Esophagus (tissue), 2 donors: ENCODE data around the gene ADCY6. TPM values are rescaled to one million over a fixed set of nuclear protein-coding genes. Genes with fewer than 3 reads are reported as not detected.
A peak's percentile ranks its signal among the peaks of the same experiment; 100 is the strongest.

Source experiments
- H3K27ac ChIP-seq, 2 donors: one replicate each; pipeline ENCODE4 v1.5.1; 2013; ENCODE audit warnings: low read depth in 2 of 2, mild to moderate bottlenecking in 2 of 2, inconsistent platforms in 1 of 2, low read length in 1 of 2, moderate library complexity in 1 of 2
- H3K27me3 ChIP-seq, 2 donors: one replicate each; pipeline ENCODE4 v1.6.1; 2013; ENCODE audit warnings: low read length in 2 of 2, control low read depth in 1 of 2, mild to moderate bottlenecking in 1 of 2; ENCODE audit not compliant: insufficient read depth in 2 of 2, control insufficient read depth in 1 of 2
- H3K36me3 ChIP-seq, 2 donors: one replicate each; pipeline ENCODE4 v1.6.1; 2013; ENCODE audit warnings: low read length in 1 of 2; ENCODE audit not compliant: control insufficient read depth in 2 of 2, insufficient read depth in 2 of 2
- H3K4me1 ChIP-seq, 2 donors: one replicate each; pipeline ENCODE4 v1.6.1; 2013; ENCODE audit warnings: low read length in 1 of 2; ENCODE audit not compliant: control insufficient read depth in 2 of 2, insufficient read depth in 2 of 2
- H3K4me3 ChIP-seq, 2 donors: one replicate each; pipeline ENCODE4 v1.5.1; 2013; ENCODE audit warnings: low read length in 2 of 2, mild to moderate bottlenecking in 2 of 2, low read depth in 1 of 2, moderate library complexity in 1 of 2
- H3K9me3 ChIP-seq, 2 donors: one replicate each; pipeline ENCODE4 v1.6.1; 2013; ENCODE audit warnings: mild to moderate bottlenecking in 2 of 2, low read depth in 1 of 2, low read length in 1 of 2, moderate library complexity in 1 of 2; ENCODE audit not compliant: control insufficient read depth in 2 of 2, insufficient read depth in 1 of 2
- WGBS, 2 donors: extraction: QIAGEN DNeasy Blood & Tissue Kit; methylation state at CpG; one replicate each; pipeline ENCODE4 v1.1.7; 2013; 5-methylcytosine and 5-hydroxymethylcytosine counted together
- polyA plus RNA-seq, 2 donors: library from polyadenylated mRNA; stranded (reverse); fragments of 200-250 nt; gene quantifications; one replicate each; pipeline ENCODE4 v1.2.3, GENCODE V29; 2013
- donor health status: healthy with polysubstance abuse.
- donor health status: Bipolar disorder and iron deficiency.

Gene ADCY6
- polyA plus RNA-seq, 2 donors, result 7.2 to 18.5 TPM

DNA sequence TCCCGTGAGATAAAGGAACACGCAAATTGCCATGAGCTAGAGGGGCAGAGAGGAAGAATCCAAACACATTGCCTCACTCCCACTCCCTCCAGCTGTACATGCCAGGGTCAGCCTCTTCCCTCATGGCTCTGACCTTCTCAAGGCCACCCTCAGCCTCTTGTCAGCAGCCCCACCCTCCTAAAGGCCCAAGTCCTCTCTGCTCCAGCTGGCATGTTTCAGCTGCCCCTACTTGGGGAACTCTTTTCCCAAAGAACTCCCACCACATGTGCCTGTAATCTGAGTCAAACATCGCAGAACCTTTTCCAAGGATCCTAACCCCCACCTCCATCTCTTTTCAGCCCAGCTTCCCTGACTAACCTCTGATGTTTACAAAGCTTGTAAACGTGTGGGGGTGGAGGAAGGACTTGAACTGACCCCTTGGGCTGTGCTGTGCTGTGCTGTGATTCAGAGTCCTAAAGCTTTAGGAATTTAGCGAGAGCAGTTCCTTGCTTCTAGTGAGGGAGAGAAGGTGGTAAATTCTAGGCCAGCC lies 22.1 kb upstream of the ADCY6 start:
- no peaks in the 10 kb centered on the region for H3K9me3 ChIP-seq
- H3K27me3 ChIP-seq, result no peaks in the 10 kb centered on the region
- no peak overlapping the region for H3K27ac ChIP-seq
- H3K4me1 ChIP-seq, result peaks cover 0 to 6% of the 10 kb centered on the region in 2 donors
- no peaks in the 10 kb centered on the region for H3K36me3 ChIP-seq
- WGBS, 2 donors, result 48 to 61% methylated on average over 5 of the region's 5 CpGs
- H3K4me3 ChIP-seq, result no peak overlapping the region

DNA sequence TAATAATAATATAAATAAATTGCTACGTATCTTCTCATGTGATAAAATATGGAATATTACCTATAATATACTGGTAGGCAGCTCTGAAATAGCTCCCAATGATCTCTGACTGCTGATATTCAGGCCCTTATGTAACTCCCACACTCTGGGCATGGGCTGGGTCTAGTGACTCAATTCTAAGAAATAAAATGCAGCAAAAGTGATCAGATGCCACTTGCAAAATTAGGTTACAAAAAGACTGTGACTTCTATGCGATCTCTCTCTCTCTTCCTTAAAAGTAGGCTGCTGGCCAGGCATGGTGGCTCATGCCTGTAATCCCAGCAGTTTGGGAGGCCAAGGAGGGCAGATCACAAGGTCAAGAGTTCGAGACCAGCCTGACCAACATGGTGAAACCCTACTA lies 19.1 kb upstream of the ADCY6 start:
- 88 to 90% methylated on average over 3 of the region's 3 CpGs for WGBS, 2 donors

GRCh38 chr12:48803675-48804074 lies 14.8 kb upstream of the ADCY6 start:
- Histone ChIP-seq H3K27ac (no peak overlapping the region), H3K27me3 (no peaks in the 10 kb centered on the region), H3K36me3 (no peaks in the 10 kb centered on the region), H3K4me1 (no peaks in the 10 kb centered on the region), H3K4me3 (no peak overlapping the region), H3K9me3 (no peaks in the 10 kb centered on the region)
- 44 to 57% methylated on average over 1 of the region's 1 CpG for WGBS, 2 donors

More for the DNA sequence above, 19.1 kb upstream of the ADCY6 start:
- peaks cover 0 to 2% of the 10 kb centered on the region in 2 donors for H3K4me1 ChIP-seq
- H3K4me3 ChIP-seq, result no peak overlapping the region
- H3K27me3 ChIP-seq, result no peaks in the 10 kb centered on the region
- no peaks in the 10 kb centered on the region for H3K9me3 ChIP-seq
- H3K36me3 ChIP-seq, result no peaks in the 10 kb centered on the region
- no peak overlapping the region for H3K27ac ChIP-seq

GRCh38 chr12:48800971-48801370 lies 12.1 kb upstream of the ADCY6 start:
- Histone ChIP-seq H3K4me3 (no peak overlapping the region), H3K9me3 (no peaks in the 10 kb centered on the region), H3K36me3 (no peaks in the 10 kb centered on the region), H3K27ac (no peak overlapping the region), H3K4me1 (no peaks in the 10 kb centered on the region), H3K27me3 (no peaks in the 10 kb centered on the region)
- WGBS, 2 donors, result 75 to 79% methylated on average over 14 of the region's 14 CpGs

GRCh38 chr12:48800457-48800856 lies 11.6 kb upstream of the ADCY6 start:
- Histone ChIP-seq H3K27ac (no peak overlapping the region), H3K9me3 (no peaks in the 10 kb centered on the region), H3K4me3 (no peak overlapping the region), H3K36me3 (no peaks in the 10 kb centered on the region), H3K27me3 (no peaks in the 10 kb centered on the region), H3K4me1 (peaks cover under 1 to 2% of the 10 kb centered on the region in 2 donors)
- WGBS, 2 donors, result 87 to 88% methylated on average over 14 of the region's 14 CpGs

GRCh38 chr12:48796976-48797375 lies 8.1 kb upstream of the ADCY6 start:
- peaks cover 2% of the 10 kb centered on the region in 2 donors for H3K4me1 ChIP-seq
- no peak overlapping the region for H3K4me3 ChIP-seq
- no peaks in the 10 kb centered on the region for H3K36me3 ChIP-seq
- H3K27ac ChIP-seq, result no peak overlapping the region
- WGBS, 2 donors, result 66 to 72% methylated on average over 3 of the region's 3 CpGs
- H3K27me3 ChIP-seq, result no peaks in the 10 kb centered on the region
- H3K9me3 ChIP-seq, result no peaks in the 10 kb centered on the region

- peak overlapping the region; percentile 22 to 54 for H3K27ac ChIP-seq
- no peaks in the 10 kb centered on the region for H3K36me3 ChIP-seq
- H3K9me3 ChIP-seq, result no peaks in the 10 kb centered on the region
- H3K4me3 ChIP-seq, result no peak overlapping the region
- peaks cover 2% of the 10 kb centered on the region in 2 donors for H3K4me1 ChIP-seq
- WGBS, 2 donors, result 21 to 25% methylated on average over 12 of the region's 12 CpGs
- H3K27me3 ChIP-seq, result no peaks in the 10 kb centered on the region
Observed at GRCh38 chr12:48795550-48796455, 6.9 kb upstream of the ADCY6 start.

- peak overlapping the region in 1 of 2 donors; percentile 22 for H3K27ac ChIP-seq
- WGBS, 2 donors, result 52 to 63% methylated on average over 3 of the region's 3 CpGs
- peaks cover 2% of the 10 kb centered on the region in 2 donors for H3K4me1 ChIP-seq
- no peaks in the 10 kb centered on the region for H3K27me3 ChIP-seq
- no peaks in the 10 kb centered on the region for H3K9me3 ChIP-seq
- H3K36me3 ChIP-seq, result no peaks in the 10 kb centered on the region
- no peak overlapping the region for H3K4me3 ChIP-seq
Observed at GRCh38 chr12:48794870-48795269, 6.0 kb upstream of the ADCY6 start.

DNA sequence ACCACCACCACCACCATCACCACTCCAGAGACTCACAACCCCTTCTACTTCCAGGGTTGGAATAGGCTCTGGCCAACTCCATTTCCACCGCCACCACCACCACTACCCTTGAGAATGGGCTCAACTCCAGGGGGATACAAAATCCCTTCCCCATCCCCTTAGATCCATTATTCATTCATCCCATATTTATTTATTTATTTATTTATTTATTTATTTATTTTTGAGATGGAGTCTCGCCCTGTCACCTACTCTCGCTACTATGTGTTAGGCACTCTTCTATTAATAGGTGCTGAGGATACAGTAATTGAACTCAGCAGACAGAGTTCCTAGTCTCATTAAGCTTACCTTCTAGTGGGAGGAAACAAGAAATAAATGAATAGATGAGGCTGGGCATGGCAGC lies 4.8 kb upstream of the ADCY6 start:
- H3K9me3 ChIP-seq, result no peaks in the 10 kb centered on the region
- WGBS, 2 donors, result 96 to 97% methylated on average over 3 of the region's 3 CpGs
- no peaks in the 10 kb centered on the region for H3K36me3 ChIP-seq
- H3K4me3 ChIP-seq, result no peak overlapping the region
- H3K4me1 ChIP-seq, result peaks cover 2% of the 10 kb centered on the region in 2 donors
- H3K27me3 ChIP-seq, result no peaks in the 10 kb centered on the region
- H3K27ac ChIP-seq, result no peak overlapping the region
